Adrenal gland (tissue), 12 donors: ENCODE results near the gene LZTR1. TPM values are rescaled to one million over a fixed set of nuclear protein-coding genes. Genes with fewer than 3 reads are reported as not detected.

ENCODE experiments used
- DNase-seq, 7 donors: peaks; one replicate each; pipeline ENCODE4 v3.0.0-alpha.2; 2019 to 2020
- H3K27ac ChIP-seq, 5 donors: fragments of 200-600 bp; sonication (generic) in 4 of 5; 1 replicate in 3 of 5; 2 replicates in 2 of 5; pipeline versions ENCODE4 v1.5.1 to v1.8.0; 2016 to 2020; ENCODE audit warnings: mild to moderate bottlenecking in 1 of 5
- H3K27me3 ChIP-seq: fragments of 200-600 bp; 2 replicates; pipeline ENCODE4 v1.8.0; 2021
- H3K36me3 ChIP-seq, 2 donors: fragments of 200-600 bp; replicated peaks in 1 of 2; 1 replicate in 1 of 2; 2 replicates in 1 of 2; pipeline versions ENCODE4 v1.5.1 to v1.8.0; 2018 to 2022
- H3K4me1 ChIP-seq, 2 donors: fragments of 200-600 bp; replicated peaks in 1 of 2; 1 replicate in 1 of 2; 2 replicates in 1 of 2; pipeline versions ENCODE4 v1.5.1 to v1.8.0; 2018 to 2021
- H3K4me3 ChIP-seq, 4 donors: fragments of 200-600 bp; sonication (generic) in 3 of 4; one replicate each; pipeline ENCODE4 v1.5.1; 2016 to 2018
- H3K9me3 ChIP-seq, 3 donors: fragments of 200-600 bp; sonication (generic) in 1 of 3; replicated peaks in 1 of 3; 1 replicate in 2 of 3; 2 replicates in 1 of 3; pipeline versions ENCODE4 v1.5.1 to v1.8.0; 2016 to 2021
- POLR2A ChIP-seq, 2 donors: fragments of 450-650 bp; IDR thresholded peaks; one replicate each; pipeline ENCODE4 v1.6.1; 2017; ENCODE audit warnings: antibody characterized with exemption in 2 of 2, mild to moderate bottlenecking in 2 of 2, moderate library complexity in 1 of 2
- WGBS, 4 donors: extraction: QIAGEN DNeasy Blood & Tissue Kit in 2 of 4; methylation state at CpG; one replicate each; pipeline versions ENCODE4 v1.1.5 to v1.1.7; 2013 to 2017; 5-methylcytosine and 5-hydroxymethylcytosine counted together
- intact Hi-C, 2 donors: fragments of 100-400 bp; cut with DNase I; formaldehyde crosslinking; loops; one replicate each; pipeline versions ENCODE4 v1.14.1 to v1.15.0; 2022 to 2023
- polyA plus RNA-seq, 3 donors: library from polyadenylated mRNA; stranded (reverse); fragments of 200-250 nt in 2 of 3; fragments of 350-450 nt in 1 of 3; fragmentation: Illumina TruSeq in 1 of 3; extraction: RNeasy Lipid Tissue Mini Kit (QIAGEN cat#74804) in 1 of 3; gene quantifications; one replicate each; pipeline ENCODE4 v1.2.3, GENCODE V29; 2013 to 2014
- total RNA-seq, 9 donors: library from RNA; depleted of rRNA in 4 of 9; stranded (reverse); fragments of >200 nt in 4 of 9; fragments of 120-200 nt in 1 of 9; fragmentation: NEBNext Ultra II Directional in 1 of 9; extraction: Animal tissue kit (Norgen Biotek cat#: 25700) in 1 of 9; gene quantifications; one replicate each; pipeline versions ENCODE4 v1.1.0 to v1.2.4, GENCODE V29; 2013 to 2023
- TF ChIP-seq, protein P1 (sequence below), 6 experiments: fragments of 450-650 bp in 4 of 6; fragments of 200-600 bp in 2 of 6; sonication (generic) in 1 of 6; IDR thresholded peaks; 1 replicate in 5 of 6; 2 replicates in 1 of 6; pipeline versions ENCODE4 v1.5.1 to v1.8.0; 2016 to 2021; ENCODE audit warnings: antibody characterized with exemption in 6 of 6, mild to moderate bottlenecking in 2 of 6, moderate library complexity in 1 of 6
- donor health status: healthy with polysubstance abuse.
- donor health status: Bipolar disorder and iron deficiency.
- donor health status: DM: yes; HTN: yes; CAD: no.
- donor health status: DM: no; HTN: no; CAD: no.
- donor health status: DM: no; HTN: no; CAD: no.
- donor health status: DM: yes; HTN: yes; CAD: no.

Gene LZTR1
- total and polyA plus RNA-seq, 12 donors: 32.6 to 100 (median 55.8) TPM

DNA sequence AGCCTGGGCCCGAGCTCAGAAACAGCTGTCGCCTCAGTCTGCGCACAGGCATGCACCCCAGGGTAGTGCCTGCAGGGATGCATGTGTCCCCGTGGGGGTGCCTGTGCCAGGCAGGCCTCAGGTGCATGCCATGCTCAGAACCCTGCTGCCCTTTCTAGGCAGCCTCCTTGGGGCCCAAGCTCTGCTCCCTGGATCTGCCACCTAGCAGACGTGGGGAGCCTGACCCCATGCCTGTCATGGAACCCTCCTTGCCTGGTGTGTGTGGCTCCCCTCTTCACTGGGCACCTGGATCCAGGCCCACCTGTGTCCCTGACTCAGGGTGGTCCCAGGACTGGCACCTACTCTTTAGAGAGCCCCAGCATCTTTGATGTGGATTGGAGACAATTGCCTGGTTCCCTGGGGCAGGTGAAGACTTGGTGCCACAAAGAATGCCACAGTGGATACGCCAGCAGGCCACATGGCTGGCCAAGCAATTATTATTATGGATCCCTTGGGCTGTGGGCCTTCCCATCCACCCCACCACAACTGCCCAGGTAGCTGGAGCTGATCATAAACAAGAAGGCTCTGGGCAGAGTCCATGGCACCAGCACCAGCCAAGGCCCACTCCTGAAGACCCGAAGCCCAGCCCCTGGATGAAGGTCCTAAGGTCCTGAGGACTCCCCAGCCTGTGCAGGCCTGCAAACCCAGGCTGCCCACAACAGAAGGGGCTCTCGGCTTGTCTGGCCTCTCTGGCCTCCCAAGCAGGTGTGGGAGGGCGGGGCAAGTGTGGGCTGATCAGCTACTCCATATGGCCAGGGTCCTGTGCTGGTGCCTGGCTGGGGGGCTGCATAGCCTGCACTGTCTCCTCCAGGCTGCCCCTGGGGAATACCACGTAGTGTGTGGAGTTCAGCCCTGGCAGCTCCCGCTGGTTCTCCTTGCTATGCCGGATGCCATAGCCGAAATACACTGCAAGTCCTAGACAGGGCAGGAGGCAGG lies 46.5 kb downstream of the LZTR1 start:
- no peak overlapping the region for H3K4me3 ChIP-seq
- 85 to 97% (median 88%) methylated on average over 8 to 13 of the region's 13 CpGs for WGBS, 4 donors
- intact Hi-C loops: no loop called here
- H3K36me3 ChIP-seq: no peaks in the 10 kb centered on the region
- H3K27ac ChIP-seq: no peak overlapping the region
- peaks cover 6 to 13% of the 10 kb centered on the region in 2 donors for H3K4me1 ChIP-seq
- DNase-seq: no peak
- TF ChIP-seq, protein P1, sequence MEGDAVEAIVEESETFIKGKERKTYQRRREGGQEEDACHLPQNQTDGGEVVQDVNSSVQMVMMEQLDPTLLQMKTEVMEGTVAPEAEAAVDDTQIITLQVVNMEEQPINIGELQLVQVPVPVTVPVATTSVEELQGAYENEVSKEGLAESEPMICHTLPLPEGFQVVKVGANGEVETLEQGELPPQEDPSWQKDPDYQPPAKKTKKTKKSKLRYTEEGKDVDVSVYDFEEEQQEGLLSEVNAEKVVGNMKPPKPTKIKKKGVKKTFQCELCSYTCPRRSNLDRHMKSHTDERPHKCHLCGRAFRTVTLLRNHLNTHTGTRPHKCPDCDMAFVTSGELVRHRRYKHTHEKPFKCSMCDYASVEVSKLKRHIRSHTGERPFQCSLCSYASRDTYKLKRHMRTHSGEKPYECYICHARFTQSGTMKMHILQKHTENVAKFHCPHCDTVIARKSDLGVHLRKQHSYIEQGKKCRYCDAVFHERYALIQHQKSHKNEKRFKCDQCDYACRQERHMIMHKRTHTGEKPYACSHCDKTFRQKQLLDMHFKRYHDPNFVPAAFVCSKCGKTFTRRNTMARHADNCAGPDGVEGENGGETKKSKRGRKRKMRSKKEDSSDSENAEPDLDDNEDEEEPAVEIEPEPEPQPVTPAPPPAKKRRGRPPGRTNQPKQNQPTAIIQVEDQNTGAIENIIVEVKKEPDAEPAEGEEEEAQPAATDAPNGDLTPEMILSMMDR (IDR thresholded peaks at IDR 0.05): no peak
- TF ChIP-seq POLR2A (IDR thresholded peaks at IDR 0.05): no peak
- no peaks in the 10 kb centered on the region for H3K9me3 ChIP-seq
- H3K27me3 ChIP-seq: no peaks in the 10 kb centered on the region

- Histone ChIP-seq H3K36me3 (no peaks in the 10 kb centered on the region), H3K4me3 (no peak overlapping the region), H3K27me3 (no peaks in the 10 kb centered on the region), H3K9me3 (no peaks in the 10 kb centered on the region), H3K4me1 (peaks cover 6 to 13% of the 10 kb centered on the region in 2 donors), H3K27ac (no peak overlapping the region)
- WGBS, 4 donors: 70 to 77% (median 74%) methylated on average over 9 to 12 of the region's 12 CpGs
- no peak for DNase-seq
- intact Hi-C loops: no loop called here
- TF ChIP-seq POLR2A (IDR thresholded peaks at IDR 0.05): no peak
- TF ChIP-seq, protein P1 (IDR thresholded peaks at IDR 0.05): no peak
Observed at GRCh38 chr22:21029486-21030025, 47.5 kb downstream of the LZTR1 start.

GRCh38 chr22:21030032-21030431 lies 47.9 kb downstream of the LZTR1 start:
- H3K36me3 ChIP-seq: no peaks in the 10 kb centered on the region
- TF ChIP-seq, protein P1 (IDR thresholded peaks at IDR 0.05): no peak
- TF ChIP-seq POLR2A (IDR thresholded peaks at IDR 0.05): no peak
- intact Hi-C loops: no loop called here

More at GRCh38 chr22:21030032-21030431, 47.9 kb downstream of the LZTR1 start:
- Histone ChIP-seq H3K27ac (no peak overlapping the region), H3K4me3 (no peak overlapping the region), H3K4me1 (peaks cover 6 to 13% of the 10 kb centered on the region in 2 donors), H3K27me3 (no peaks in the 10 kb centered on the region), H3K9me3 (no peaks in the 10 kb centered on the region)
- DNase-seq: no peak
- 91 to 95% (median 92%) methylated on average over 13 to 15 of the region's 15 CpGs for WGBS, 4 donors
